Hepatocyte (in vitro differentiated cells): ENCODE measurements around the gene HSPB7.

Source experiments
- EZH2 ChIP-seq: fragments of 200-600 bp; sonication (generic); IDR thresholded peaks from 2 replicates; pipeline ENCODE4 v1.6.1; 2016; ENCODE audit warnings: antibody characterized with exemption, mild to moderate bottlenecking, borderline replicate concordance
- EZH2phosphoT487 ChIP-seq: fragments of 200-600 bp; sonication (generic); IDR thresholded peaks from one replicate; pipeline ENCODE4 v1.6.1; 2018; ENCODE audit warnings: antibody characterized with exemption, mild to moderate bottlenecking, low read depth, moderate library complexity; ENCODE audit not compliant: unreplicated experiment, severe bottlenecking
- TF ChIP-seq, protein P1 (sequence below): fragments of 200-600 bp; sonication (generic); IDR thresholded peaks from 2 replicates; pipeline ENCODE4 v1.5.1; 2016; ENCODE audit warnings: antibody characterized with exemption, mild to moderate bottlenecking; ENCODE audit not compliant: poor library complexity

DNA sequence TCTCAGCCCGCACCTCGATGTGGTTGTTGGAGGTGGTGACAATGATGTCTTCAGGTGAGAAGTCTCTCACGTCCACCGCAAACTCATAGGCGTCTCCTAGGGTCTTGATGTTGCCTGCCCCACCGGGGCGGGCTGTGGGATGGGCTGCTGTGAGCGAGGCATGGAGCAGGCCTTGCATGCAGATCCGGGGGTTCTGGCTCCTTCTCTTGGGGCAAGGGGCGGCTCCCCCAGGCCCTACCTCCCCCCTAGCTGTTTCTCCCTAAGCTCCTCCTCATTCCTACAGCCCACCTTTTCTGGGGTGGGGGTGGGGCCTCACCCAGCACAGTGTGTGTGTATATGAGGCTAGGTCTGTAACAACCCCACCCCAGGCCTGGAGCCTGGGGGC is 775 bp downstream of the HSPB7 start:
- TF ChIP-seq, protein P1, sequence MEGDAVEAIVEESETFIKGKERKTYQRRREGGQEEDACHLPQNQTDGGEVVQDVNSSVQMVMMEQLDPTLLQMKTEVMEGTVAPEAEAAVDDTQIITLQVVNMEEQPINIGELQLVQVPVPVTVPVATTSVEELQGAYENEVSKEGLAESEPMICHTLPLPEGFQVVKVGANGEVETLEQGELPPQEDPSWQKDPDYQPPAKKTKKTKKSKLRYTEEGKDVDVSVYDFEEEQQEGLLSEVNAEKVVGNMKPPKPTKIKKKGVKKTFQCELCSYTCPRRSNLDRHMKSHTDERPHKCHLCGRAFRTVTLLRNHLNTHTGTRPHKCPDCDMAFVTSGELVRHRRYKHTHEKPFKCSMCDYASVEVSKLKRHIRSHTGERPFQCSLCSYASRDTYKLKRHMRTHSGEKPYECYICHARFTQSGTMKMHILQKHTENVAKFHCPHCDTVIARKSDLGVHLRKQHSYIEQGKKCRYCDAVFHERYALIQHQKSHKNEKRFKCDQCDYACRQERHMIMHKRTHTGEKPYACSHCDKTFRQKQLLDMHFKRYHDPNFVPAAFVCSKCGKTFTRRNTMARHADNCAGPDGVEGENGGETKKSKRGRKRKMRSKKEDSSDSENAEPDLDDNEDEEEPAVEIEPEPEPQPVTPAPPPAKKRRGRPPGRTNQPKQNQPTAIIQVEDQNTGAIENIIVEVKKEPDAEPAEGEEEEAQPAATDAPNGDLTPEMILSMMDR, result no peak
- TF ChIP-seq EZH2 (no peak), EZH2phosphoT487 (no peak)
